Measurements from ENCODE around the gene TBC1D9. TPM values are rescaled to one million over a fixed set of nuclear protein-coding genes. Genes with fewer than 3 reads are reported as not detected.

Gene TBC1D9
- polyA plus RNA-seq (2013, experiment 1 of 2) = 15.9 TPM
- polyA plus RNA-seq (2013, experiment 2 of 2) = 15.3 TPM

- H3K36me3 ChIP-seq (replicated peaks in 1 of 2; ENCODE audit: control insufficient read depth in 2 of 2, insufficient read depth in 2 of 2, low read length in 2 of 2) = peaks cover 3 to 17% of the 10 kb centered on the region in 2 donors
- H3K23ac ChIP-seq (ENCODE audit: low read depth, low read length, poor library complexity) = peak within 1 kb of the TSS; percentile 95
- no peaks in the 10 kb centered on the region for H3K27me3 ChIP-seq (ENCODE audit: control insufficient read depth in 3 of 3, insufficient read depth in 3 of 3, low read depth in 1 of 3, low read length in 3 of 3)
- peak within 1 kb of the TSS; percentile 98 for H3K18ac ChIP-seq (ENCODE audit: low read length)
- H4K8ac ChIP-seq (ENCODE audit: low read depth, low read length) = peak within 1 kb of the TSS; percentile 55
- H3K14ac ChIP-seq (ENCODE audit: low read length) = peak within 1 kb of the TSS; percentile 95
- peak within 1 kb of the TSS; percentile 89 for H3K4ac ChIP-seq (ENCODE audit: low read length)
- H3K27ac ChIP-seq (replicated peaks; ENCODE audit: low read length) = peak within 1 kb of the TSS; percentile 97
- H2BK15ac ChIP-seq (ENCODE audit: low read length) = peak within 1 kb of the TSS; percentile 99
- peaks cover 0 to 4% of the 10 kb centered on the region in 2 donors for H3K4me1 ChIP-seq (ENCODE audit: control insufficient read depth in 2 of 2, insufficient read depth in 1 of 2, low read depth in 1 of 2, low read length in 2 of 2)
- peak within 1 kb of the TSS; percentile 77 for H4K91ac ChIP-seq (ENCODE audit: low read depth, low read length, poor library complexity)
- H3K9me3 ChIP-seq (replicated peaks in 1 of 2; ENCODE audit: control insufficient read depth in 2 of 2, insufficient read depth in 1 of 2, low read depth in 1 of 2, low read length in 2 of 2) = peaks cover 3% of the 10 kb centered on the region in 2 donors
- H2AFZ ChIP-seq (ENCODE audit: low read length) = peak within 1 kb of the TSS; percentile 98
- peak within 1 kb of the TSS; percentile 67 for H2AK5ac ChIP-seq (ENCODE audit: low read depth, low read length)
- H3K9ac ChIP-seq (ENCODE audit: low read depth, low read length, poor library complexity) = peak within 1 kb of the TSS; percentile 99
- H2BK120ac ChIP-seq (ENCODE audit: low read depth, low read length) = peak within 1 kb of the TSS; percentile 100
- H2BK12ac ChIP-seq (ENCODE audit: low read length) = peak within 1 kb of the TSS; percentile 98
- WGBS, 2 donors (ENCODE audit: extremely low coverage in 2 of 2, insufficient read length in 2 of 2, insufficient replicate concordance in 1 of 2) = no CpG with 5 or more reads among the region's 73 CpGs
- H3K4me3 ChIP-seq (ENCODE audit: low read length in 2 of 2) = peak within 1 kb of the TSS; percentile 75 to 95
- peak within 1 kb of the TSS; percentile 97 for H2BK5ac ChIP-seq (ENCODE audit: low read length)
- H3K79me1 ChIP-seq (ENCODE audit: low read depth, low read length) = peaks cover 6% of the 10 kb centered on the region
- DNase-seq (ENCODE audit: low spot score) = peak; percentile 92
- peak within 1 kb of the TSS; percentile 86 for H3K4me2 ChIP-seq (ENCODE audit: insufficient read depth, low read length, poor library complexity, severe bottlenecking)
These were observed at the start of gene TBC1D9 for GRCh38 chr4:140756319-140757231. Gene TBC1D9, minus strand, starts transcription at chr4:140756385. Its CDS starts 340 bp downstream, at chr4:140756045.

GRCh38 chr4:140805293-140805692 is 49.1 kb upstream of the TBC1D9 start:
- H4K91ac ChIP-seq (ENCODE audit: low read depth, low read length, poor library complexity) = no peak overlapping the region
- H4K8ac ChIP-seq (ENCODE audit: low read depth, low read length) = no peak overlapping the region
- no peaks in the 10 kb centered on the region for H3K4me1 ChIP-seq (ENCODE audit: control insufficient read depth in 2 of 2, insufficient read depth in 1 of 2, low read depth in 1 of 2, low read length in 2 of 2)
- H3K4me2 ChIP-seq (ENCODE audit: insufficient read depth, low read length, poor library complexity, severe bottlenecking) = no peak overlapping the region
- no peak overlapping the region for H3K23ac ChIP-seq (ENCODE audit: low read depth, low read length, poor library complexity)
- no peak overlapping the region for H2AK5ac ChIP-seq (ENCODE audit: low read depth, low read length)
- H3K14ac ChIP-seq (ENCODE audit: low read length) = no peak overlapping the region
- H3K27me3 ChIP-seq (ENCODE audit: control insufficient read depth in 3 of 3, insufficient read depth in 3 of 3, low read depth in 1 of 3, low read length in 3 of 3) = peaks cover 0 to 2% (median 0%) of the 10 kb centered on the region in 3 experiments
- DNase-seq (ENCODE audit: low spot score) = no peak
- no peak overlapping the region for H2AFZ ChIP-seq (ENCODE audit: low read length)
- H3K36me3 ChIP-seq (replicated peaks in 1 of 2; ENCODE audit: control insufficient read depth in 2 of 2, insufficient read depth in 2 of 2, low read length in 2 of 2) = no peaks in the 10 kb centered on the region
- H3K18ac ChIP-seq (ENCODE audit: low read length) = no peak overlapping the region
- H2BK120ac ChIP-seq (ENCODE audit: low read depth, low read length) = no peak overlapping the region
- no peak overlapping the region for H2BK12ac ChIP-seq (ENCODE audit: low read length)
- H2BK15ac ChIP-seq (ENCODE audit: low read length) = no peak overlapping the region
- no peak overlapping the region for H3K4me3 ChIP-seq (ENCODE audit: low read length in 2 of 2)
- no peak overlapping the region for H3K27ac ChIP-seq (replicated peaks; ENCODE audit: low read length)
- no peaks in the 10 kb centered on the region for H3K9me3 ChIP-seq (replicated peaks in 1 of 2; ENCODE audit: control insufficient read depth in 2 of 2, insufficient read depth in 1 of 2, low read depth in 1 of 2, low read length in 2 of 2)
- no peak overlapping the region for H2BK5ac ChIP-seq (ENCODE audit: low read length)
- H3K9ac ChIP-seq (ENCODE audit: low read depth, low read length, poor library complexity) = no peak overlapping the region
- no peak overlapping the region for H3K4ac ChIP-seq (ENCODE audit: low read length)
- no peaks in the 10 kb centered on the region for H3K79me1 ChIP-seq (ENCODE audit: low read depth, low read length)

- no peak overlapping the region for H2BK120ac ChIP-seq (ENCODE audit: low read depth, low read length)
- H3K18ac ChIP-seq (ENCODE audit: low read length) = no peak overlapping the region
- H2BK5ac ChIP-seq (ENCODE audit: low read length) = no peak overlapping the region
- H2BK12ac ChIP-seq (ENCODE audit: low read length) = no peak overlapping the region
- H3K9me3 ChIP-seq (replicated peaks in 1 of 2; ENCODE audit: control insufficient read depth in 2 of 2, insufficient read depth in 1 of 2, low read depth in 1 of 2, low read length in 2 of 2) = no peaks in the 10 kb centered on the region
- no peak overlapping the region for H3K14ac ChIP-seq (ENCODE audit: low read length)
- H3K27me3 ChIP-seq (ENCODE audit: control insufficient read depth in 3 of 3, insufficient read depth in 3 of 3, low read depth in 1 of 3, low read length in 3 of 3) = no peaks in the 10 kb centered on the region
- H3K27ac ChIP-seq (replicated peaks; ENCODE audit: low read length) = no peak overlapping the region
- WGBS, 2 donors (ENCODE audit: extremely low coverage in 2 of 2, insufficient read length in 2 of 2, insufficient replicate concordance in 1 of 2) = no CpG with 5 or more reads among the region's 5 CpGs
- H3K4me2 ChIP-seq (ENCODE audit: insufficient read depth, low read length, poor library complexity, severe bottlenecking) = no peak overlapping the region
- no peak overlapping the region for H2AK5ac ChIP-seq (ENCODE audit: low read depth, low read length)
- H3K36me3 ChIP-seq (replicated peaks in 1 of 2; ENCODE audit: control insufficient read depth in 2 of 2, insufficient read depth in 2 of 2, low read length in 2 of 2) = no peaks in the 10 kb centered on the region
- H2BK15ac ChIP-seq (ENCODE audit: low read length) = no peak overlapping the region
- no peak overlapping the region for H3K4ac ChIP-seq (ENCODE audit: low read length)
- H4K8ac ChIP-seq (ENCODE audit: low read depth, low read length) = no peak overlapping the region
- no peaks in the 10 kb centered on the region for H3K4me1 ChIP-seq (ENCODE audit: control insufficient read depth in 2 of 2, insufficient read depth in 1 of 2, low read depth in 1 of 2, low read length in 2 of 2)
- DNase-seq (ENCODE audit: low spot score) = no peak
- no peak overlapping the region for H3K9ac ChIP-seq (ENCODE audit: low read depth, low read length, poor library complexity)
- no peak overlapping the region for H3K4me3 ChIP-seq (ENCODE audit: low read length in 2 of 2)
- no peak overlapping the region for H2AFZ ChIP-seq (ENCODE audit: low read length)
- H3K23ac ChIP-seq (ENCODE audit: low read depth, low read length, poor library complexity) = no peak overlapping the region
- H4K91ac ChIP-seq (ENCODE audit: low read depth, low read length, poor library complexity) = no peak overlapping the region
- H3K79me1 ChIP-seq (ENCODE audit: low read depth, low read length) = no peaks in the 10 kb centered on the region
These were observed 46.4 kb upstream of the TBC1D9 start for GRCh38 chr4:140802591-140802990.

- H2BK120ac ChIP-seq (ENCODE audit: low read depth, low read length) = no peak overlapping the region
- H4K8ac ChIP-seq (ENCODE audit: low read depth, low read length) = no peak overlapping the region
- H3K27me3 ChIP-seq (ENCODE audit: control insufficient read depth in 3 of 3, insufficient read depth in 3 of 3, low read depth in 1 of 3, low read length in 3 of 3) = no peaks in the 10 kb centered on the region
- no peak overlapping the region for H3K27ac ChIP-seq (replicated peaks; ENCODE audit: low read length)
- no peaks in the 10 kb centered on the region for H3K4me1 ChIP-seq (ENCODE audit: control insufficient read depth in 2 of 2, insufficient read depth in 1 of 2, low read depth in 1 of 2, low read length in 2 of 2)
- no peak overlapping the region for H2BK12ac ChIP-seq (ENCODE audit: low read length)
- no peak overlapping the region for H3K4me3 ChIP-seq (ENCODE audit: low read length in 2 of 2)
- H2AK5ac ChIP-seq (ENCODE audit: low read depth, low read length) = no peak overlapping the region
- no peak overlapping the region for H3K18ac ChIP-seq (ENCODE audit: low read length)
- no peak overlapping the region for H3K23ac ChIP-seq (ENCODE audit: low read depth, low read length, poor library complexity)
- no peak overlapping the region for H3K4me2 ChIP-seq (ENCODE audit: insufficient read depth, low read length, poor library complexity, severe bottlenecking)
- no peak overlapping the region for H4K91ac ChIP-seq (ENCODE audit: low read depth, low read length, poor library complexity)
- no peaks in the 10 kb centered on the region for H3K36me3 ChIP-seq (replicated peaks in 1 of 2; ENCODE audit: control insufficient read depth in 2 of 2, insufficient read depth in 2 of 2, low read length in 2 of 2)
- no peak overlapping the region for H2AFZ ChIP-seq (ENCODE audit: low read length)
- H3K4ac ChIP-seq (ENCODE audit: low read length) = no peak overlapping the region
- H3K9ac ChIP-seq (ENCODE audit: low read depth, low read length, poor library complexity) = no peak overlapping the region
- H2BK15ac ChIP-seq (ENCODE audit: low read length) = no peak overlapping the region
- no peak for DNase-seq (ENCODE audit: low spot score)
- no peak overlapping the region for H3K14ac ChIP-seq (ENCODE audit: low read length)
- no CpG with 5 or more reads among the region's 5 CpGs for WGBS, 2 donors (ENCODE audit: extremely low coverage in 2 of 2, insufficient read length in 2 of 2, insufficient replicate concordance in 1 of 2)
- H3K9me3 ChIP-seq (replicated peaks in 1 of 2; ENCODE audit: control insufficient read depth in 2 of 2, insufficient read depth in 1 of 2, low read depth in 1 of 2, low read length in 2 of 2) = no peaks in the 10 kb centered on the region
- H3K79me1 ChIP-seq (ENCODE audit: low read depth, low read length) = no peaks in the 10 kb centered on the region
- no peak overlapping the region for H2BK5ac ChIP-seq (ENCODE audit: low read length)
These were observed 44.5 kb upstream of the TBC1D9 start for GRCh38 chr4:140800666-140801065.
